8988T (cell line): ENCODE results near the gene PDE8B.
A peak's percentile ranks its signal among the peaks of the same experiment; 100 is the strongest.

Experiments used
- DNase-seq: peaks from one replicate; pipeline ENCODE4 v3.0.0; 2011

Gene PDE8B

DNA sequence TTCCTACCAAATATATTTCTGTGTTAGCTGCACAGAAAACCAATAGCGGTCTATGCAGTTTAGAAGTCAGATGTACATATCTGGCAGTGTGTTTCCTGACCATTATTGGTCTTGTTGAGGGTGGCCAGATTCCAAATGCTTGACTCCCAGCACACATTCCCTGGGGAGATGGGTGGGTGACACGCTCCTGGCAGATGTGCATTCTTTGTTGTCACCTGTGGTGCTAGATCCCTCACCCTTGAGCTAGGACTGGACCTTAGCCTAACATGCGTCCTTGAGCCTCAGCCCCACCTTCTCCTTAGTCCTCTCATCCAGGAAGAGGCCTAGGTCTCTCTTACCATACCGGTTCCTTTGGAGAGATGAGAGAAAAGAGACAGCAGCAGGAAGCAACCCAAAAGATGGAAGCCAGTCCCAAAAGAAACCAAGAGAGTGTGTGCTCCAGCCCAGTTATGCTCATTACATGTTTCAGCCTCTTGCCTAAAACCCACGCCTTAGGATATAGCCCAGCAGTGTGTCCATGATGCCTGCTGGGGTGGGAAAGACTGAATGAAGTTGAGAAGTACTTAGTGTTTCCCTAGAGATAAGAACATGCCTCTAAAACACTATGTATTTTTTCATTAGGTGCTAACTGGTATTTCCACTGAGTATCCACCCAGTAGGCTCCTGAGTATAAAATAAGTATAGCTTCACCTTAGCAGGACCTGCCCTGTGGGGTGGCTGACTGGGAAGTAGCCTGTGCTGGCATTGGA lies 116.7 kb downstream of the PDE8B start:
- no peak for DNase-seq

DNA sequence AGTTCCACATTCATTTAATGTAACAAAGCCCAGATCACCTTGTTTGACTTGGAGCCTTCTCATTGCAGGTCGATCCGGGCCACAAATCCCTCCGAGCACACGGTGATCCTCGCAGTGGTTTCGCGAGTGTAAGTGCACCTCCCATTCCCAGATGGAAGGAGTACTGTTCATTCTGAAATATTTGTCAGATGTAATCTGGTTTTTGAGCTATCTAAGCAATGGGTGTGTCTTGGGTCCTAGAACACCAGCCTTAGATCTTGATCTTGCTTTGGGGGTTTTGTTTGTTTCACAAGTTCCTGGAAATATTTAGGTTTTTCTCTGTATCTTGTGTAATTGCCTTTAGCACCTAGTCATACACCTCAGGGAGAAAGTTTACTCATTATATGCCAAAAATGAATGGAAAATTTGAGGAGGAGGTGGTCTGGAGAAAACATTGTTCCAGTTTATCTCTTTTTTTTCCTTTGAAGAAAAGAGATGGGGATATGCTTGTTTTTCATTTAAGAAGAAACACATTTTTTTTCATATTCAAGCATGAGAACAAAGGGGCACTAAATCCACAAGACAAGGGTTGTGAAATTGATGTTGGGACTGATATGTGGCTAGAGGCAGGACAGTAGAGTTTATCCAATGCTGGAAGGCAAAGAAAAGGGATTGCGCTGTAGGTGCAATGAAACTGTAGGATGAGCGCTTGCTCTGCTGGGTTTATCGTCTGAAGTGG lies 118.6 kb downstream of the PDE8B start:
- DNase-seq = no peak

DNA sequence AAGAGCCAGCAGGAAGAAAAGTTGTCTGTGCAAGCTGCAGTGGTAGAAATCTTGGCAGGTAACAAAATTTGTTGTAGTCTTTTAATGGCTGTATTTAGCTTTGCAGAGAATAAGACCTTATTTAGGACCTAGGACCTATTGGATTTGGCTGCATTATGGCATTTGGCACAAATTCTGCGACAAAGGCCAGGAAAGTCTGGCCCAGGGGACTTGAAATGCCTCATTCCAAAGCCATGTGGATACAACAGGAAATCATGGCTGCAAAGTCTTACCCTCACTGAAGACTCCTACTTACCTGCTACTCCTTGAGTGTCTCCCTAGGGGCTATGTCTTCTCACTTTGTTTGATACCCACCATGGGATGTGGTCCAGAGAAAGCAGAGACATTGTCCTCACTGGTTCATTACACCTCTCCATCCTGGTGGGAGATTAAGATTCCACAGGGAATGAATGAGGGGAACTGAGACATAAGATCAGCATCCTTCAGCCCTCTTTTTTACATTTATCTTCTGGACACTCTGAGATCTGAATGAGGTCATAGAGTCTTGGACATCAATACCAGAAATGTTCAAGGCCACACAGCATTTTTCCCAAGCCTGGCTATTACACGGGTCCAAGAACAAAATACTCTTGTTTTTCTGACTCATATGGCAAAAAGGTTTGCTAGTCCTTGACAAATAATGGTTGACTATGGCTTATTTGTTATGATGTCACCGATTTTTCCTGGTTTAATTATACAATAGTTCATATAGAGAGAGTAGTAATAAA lies 119.4 kb downstream of the PDE8B start:
- DNase-seq = no peak

DNA sequence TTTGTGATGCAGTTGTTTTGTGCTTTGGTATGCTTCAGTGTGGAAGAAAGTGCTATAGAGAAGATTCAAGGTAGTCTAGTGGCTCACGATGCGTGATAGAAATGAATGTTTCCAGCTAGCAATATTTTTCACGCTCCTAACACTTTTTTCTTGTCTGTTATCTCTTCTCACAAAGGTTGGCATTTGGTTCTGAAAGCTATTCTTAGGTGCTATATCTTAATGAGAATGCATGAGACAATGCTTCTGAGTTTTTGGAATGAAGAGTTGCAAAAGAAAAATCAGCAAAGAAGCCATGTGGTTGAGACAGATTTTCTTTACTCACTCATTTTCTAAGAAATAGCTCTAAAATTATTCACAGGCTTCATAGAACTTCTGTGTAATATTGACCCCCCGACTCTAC lies 122.6 kb downstream of the PDE8B start:
- DNase-seq = no peak

DNA sequence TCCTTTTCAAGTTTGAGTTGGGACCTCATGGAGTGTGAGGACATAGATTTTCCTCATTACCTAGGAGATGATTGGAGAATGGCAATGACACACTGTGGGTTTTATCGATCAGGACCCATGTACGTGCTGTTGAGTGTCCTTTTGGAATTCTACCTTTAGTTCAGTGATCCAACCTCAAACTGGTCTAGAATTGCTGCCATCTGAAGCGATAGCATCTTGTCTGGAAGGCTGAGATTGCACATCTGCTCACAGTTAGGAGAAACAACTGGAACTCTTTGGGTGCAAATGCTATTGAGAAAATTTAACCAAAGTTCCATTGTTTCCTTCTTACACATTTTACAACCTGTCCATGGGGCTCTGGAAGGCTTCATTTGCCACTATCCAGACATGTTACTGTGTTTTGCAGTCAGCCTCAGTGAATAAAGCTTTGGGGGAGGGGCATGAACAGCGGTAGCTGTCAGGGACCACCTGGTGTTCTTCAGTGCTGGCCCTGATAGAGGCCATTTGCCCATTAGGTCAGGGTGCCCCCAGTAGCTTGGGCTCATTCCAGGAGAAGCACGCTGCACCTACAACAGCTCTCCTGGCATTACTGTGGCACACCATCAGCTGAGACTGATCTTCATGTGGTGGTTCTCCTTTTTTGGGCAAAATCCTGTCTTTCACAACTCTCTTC lies 123.1 kb downstream of the PDE8B start:
- no peak for DNase-seq

DNA sequence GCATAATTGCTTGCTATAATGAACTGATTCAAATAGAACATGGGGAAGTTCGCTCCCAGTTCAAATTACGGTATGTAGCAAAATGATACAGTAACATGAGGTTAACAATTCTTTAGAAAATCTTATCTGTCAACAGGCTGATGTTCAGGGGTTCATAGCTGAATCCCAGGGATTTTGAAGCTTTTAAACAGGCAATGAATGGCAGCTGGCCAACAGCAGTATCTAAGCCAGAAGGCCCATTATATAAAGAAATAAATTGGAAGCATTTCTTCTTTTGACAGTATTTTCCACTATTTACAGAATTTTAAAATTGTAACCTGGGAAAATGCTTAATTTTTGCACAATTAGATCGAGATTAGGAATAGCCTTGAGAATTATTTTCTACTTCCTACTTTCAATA lies 126.8 kb downstream of the PDE8B start:
- DNase-seq = no peak

DNA sequence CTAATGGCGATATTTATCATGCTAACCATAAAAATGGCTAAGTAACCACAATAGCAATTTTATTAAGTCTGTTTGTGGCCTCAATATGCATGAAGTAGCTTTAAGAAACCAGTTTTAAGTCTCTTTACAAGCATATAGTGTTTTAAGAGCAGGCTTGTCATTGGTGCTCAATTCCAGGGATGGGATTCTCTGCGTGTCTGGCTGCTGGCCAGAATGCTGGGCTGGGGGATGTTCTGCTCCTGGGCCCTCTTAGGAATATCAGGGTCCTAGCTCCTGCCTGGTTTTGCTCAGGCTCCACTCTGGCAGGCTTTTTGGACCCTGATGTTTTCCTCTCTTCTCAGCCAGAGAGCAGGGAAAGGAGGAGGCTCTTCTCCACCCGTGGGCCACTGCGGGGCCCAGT lies 127.2 kb downstream of the PDE8B start:
- DNase-seq = no peak

DNA sequence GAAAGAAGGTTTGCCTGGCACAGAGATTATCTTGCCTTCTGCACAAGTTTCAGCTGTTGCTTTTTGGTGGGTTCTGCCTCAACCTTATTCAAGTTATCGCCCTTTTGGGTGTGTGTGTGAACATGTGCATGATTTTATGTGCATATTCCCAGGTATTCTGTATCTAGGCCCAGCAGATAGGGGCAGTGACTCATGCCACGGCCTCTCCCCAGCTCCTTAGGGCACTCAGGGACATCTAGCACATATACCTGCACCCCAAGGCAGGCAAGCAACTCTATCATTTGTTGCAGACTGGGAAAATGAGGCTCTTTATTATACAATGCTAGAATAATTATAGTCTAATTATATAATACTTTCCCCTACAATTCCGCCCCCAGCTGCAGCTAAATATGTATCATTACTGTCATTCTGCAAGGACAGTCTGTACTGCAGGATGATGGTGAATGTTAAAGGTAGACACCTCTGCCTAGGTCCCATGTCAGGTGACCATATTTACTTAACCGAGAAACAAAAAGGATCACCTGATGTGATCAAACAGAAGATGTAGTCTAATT lies 128.9 kb downstream of the PDE8B start:
- DNase-seq = no peak

DNA sequence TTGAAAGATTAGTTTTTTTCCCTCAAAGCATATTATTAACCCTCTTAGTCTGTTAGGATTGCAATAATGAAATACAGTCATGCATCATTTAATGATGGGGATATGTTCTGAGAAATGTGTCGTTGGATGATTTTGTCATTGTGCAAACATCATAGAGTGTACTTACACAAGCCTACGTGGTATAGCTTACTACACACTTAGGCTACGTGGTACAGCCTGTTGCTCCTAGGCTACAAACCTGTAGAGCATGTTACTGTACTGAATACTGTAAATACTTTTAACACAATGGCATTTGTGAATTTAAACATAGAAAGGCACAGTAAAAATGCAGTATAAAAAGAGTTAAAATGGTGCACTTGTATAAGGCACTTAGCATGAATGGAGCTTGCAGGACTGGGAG lies 132.7 kb downstream of the PDE8B start:
- DNase-seq = no peak

DNA sequence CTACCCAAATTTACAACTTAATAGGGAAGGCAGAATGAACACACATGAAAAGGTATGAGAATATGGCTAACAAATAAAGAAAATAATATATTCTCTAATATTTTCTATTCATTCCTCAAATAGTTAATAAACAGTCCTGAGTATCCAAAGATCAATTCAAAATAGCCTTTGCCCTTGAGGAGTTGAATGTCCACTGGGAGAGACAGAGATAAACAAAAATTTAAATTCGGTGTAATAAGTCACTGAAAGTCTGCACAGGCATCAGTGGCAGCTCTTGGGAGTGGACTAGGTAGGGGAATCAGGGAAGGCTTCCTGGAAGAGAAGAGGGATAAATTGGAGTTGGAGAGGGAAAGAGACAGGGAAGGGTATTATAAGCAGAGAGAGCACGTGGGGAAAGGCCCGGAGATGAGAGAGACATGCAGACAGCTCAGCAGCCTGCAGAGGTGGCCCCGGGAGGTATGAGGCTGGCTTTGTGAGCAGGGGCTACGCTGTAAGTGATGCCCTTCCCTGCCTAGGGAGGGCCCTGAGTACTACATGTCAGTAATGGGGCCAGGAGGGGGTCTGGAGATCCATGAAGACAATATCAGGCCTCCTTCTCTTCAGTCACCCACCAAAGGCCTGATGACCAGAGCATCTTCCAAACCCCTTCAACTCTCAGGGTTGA lies 137.1 kb downstream of the PDE8B start:
- DNase-seq = no peak

DNA sequence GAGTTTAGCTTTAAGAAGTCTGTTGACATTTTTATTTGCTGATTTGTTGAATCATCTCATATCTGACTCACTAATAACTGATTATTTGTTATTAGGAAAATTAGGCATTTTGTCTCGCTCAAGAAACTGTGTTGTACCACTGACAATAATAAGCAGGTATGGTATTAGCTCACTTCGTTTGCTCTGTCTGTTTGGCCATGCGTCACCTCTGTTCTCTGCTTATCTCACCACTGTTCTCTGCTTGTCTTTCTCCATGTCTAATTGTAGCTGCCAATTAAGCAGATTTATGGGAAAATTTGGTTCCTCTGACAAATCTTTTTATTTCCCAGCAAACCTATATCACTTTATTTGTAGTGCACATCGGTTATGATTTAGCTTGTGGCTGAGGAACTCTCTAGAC lies 142.8 kb downstream of the PDE8B start:
- DNase-seq = no peak

DNA sequence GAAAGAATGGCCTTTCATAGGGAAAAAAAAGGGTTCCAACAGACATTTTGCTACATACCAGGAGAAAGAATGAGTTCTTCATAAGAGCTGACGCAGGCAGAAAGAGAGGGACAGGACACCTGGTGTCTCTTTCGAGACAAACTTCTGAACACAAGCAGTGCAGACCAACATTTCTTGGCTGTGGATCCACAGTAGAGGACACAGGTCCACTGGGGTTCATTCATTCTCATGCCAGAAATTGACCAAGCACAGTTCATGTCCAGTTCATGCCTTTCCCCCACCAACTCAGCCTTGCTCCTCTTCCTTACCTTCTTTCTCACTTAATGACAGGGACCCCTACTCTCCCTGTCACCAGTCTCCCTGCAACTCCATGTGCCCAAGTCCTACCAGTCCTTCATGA lies 144.0 kb downstream of the PDE8B start:
- no peak for DNase-seq

DNA sequence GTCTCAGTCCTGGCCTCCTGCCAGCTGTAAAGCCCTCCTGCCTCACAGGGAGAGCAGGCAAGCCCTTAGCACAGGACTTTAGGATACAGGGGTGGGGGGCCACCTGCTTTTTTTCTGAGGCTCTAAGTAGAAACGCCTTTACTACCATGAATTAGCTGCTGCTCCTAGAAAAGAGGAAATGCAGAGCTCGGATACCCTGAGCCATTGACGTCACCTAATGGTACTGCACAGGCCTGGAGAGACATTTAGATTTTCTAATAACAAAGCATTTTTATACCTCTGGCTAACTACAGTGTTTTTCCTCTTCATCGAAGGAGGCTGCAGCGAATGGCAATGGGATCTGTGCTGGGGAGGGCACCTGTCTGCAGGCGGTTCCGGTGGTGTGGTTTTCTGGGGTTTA lies 144.6 kb downstream of the PDE8B start:
- DNase-seq = no peak

DNA sequence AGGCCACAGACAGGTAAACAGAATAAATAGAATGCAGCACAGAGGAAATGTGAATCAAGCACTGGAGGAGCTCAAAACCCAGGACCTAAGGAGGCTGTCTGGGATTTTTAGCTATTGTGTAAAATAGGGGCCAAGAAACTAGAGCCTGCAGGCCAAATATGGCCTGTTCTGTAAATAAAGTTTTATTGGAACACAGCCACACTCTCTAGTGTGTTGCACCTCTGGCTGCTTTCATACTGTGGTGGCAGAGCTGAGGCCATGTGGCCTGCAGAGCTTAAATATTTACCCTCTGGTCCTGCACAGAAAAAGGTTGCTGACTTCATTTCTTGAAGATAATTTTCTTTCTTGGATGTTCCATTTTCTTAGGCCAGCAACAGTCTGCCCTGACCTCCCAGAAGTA lies 145.3 kb downstream of the PDE8B start:
- no peak for DNase-seq

DNA sequence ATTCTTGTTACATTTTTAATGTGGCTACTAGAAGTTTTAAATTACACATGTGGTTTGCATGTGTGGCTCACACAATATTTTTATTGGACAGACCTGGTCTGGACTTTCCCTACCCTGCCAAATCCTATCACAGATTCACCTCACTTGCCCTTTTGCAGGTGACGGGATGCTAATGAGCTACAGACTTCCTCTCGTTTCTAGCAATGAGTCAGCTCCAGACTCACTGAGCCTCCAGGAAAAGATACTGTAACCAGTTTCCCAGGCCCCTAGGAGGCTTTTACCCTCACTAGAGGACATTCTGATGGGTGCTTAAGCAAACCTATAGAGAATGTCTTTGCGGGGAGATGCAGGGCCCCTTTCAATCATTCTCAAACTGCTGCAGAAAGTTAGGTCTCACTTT lies 146.3 kb downstream of the PDE8B start:
- DNase-seq = no peak

DNA sequence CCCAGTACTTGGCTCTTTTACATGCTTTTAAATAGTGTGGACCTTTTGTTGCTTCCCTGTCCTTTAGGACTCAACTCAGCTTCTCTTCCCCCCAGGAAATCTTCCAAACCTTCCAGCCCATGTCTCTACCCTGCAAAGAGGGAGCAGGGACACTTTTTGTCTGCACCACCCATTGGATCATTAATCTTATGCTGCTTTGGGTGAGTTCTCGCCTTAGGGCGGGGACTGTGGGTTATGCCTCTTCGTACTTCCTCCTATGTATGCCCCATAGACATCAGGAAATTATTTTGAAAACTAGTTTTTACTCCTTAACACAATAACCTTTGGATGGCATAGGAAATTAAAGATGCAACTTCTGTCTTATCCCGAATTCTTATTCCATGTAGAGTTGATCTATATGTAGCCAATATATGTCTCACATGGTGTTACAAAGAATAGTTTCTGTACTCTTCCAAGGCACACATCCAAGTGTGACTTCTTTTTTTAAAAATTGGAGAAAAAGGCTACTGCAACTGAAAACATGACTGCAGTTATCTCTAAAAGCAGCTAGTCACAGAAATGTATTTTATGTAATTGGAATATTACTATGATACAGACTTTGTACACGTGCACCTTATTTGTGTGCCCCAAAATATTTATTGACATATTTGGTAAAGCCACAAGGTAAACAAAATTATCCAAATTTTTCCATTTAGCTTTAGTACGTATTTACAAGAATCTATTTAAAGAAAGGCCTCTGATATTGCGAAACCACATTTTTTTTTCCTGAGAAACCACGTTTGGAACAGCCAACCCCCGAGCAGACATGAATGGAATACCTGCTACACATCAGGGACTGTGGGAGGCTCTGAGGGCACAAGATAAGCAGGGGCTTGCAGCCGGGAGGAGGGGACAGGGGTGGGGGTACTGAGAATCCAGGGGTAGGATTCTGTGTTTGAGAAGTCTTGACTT lies 148.1 kb downstream of the PDE8B start:
- no peak for DNase-seq

DNA sequence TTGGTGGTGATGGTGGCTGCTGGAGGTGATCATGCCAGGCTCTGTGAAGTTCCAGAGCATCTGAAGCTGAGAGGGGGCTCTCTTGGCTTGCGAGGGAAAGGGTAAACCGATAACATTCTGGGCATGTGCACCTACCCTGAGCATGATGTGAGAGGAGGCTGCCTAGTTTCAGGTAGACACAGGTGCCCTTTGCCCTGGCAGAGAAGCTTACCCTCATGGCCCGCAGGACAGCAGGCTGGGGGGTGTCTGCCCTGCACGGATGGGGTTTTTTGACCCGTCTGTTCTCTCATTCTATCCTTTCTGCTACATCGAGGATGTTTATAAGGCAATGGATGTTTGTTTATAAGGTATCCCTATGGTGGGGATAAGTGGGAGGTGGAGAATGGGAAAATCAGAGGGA lies 148.8 kb downstream of the PDE8B start:
- no peak for DNase-seq

DNA sequence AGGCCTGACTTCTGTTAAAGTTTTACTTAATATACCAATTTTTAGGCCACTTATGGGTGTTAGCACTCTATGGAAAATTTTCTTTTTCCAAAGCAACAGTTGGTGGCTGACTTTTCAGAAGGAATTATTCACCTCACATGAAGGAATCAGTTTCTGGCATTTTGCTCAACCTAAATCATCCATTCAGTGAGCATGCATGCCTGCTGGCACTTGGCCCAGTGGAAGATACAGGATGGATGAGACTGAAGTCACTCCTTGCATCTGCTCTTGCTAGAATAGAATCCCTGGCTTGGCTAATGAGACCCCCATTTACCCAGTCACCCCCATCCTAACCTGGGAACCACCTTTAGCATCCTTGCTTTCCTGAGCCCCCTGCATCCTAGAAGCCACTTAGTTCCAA lies 149.9 kb downstream of the PDE8B start:
- no peak for DNase-seq

DNA sequence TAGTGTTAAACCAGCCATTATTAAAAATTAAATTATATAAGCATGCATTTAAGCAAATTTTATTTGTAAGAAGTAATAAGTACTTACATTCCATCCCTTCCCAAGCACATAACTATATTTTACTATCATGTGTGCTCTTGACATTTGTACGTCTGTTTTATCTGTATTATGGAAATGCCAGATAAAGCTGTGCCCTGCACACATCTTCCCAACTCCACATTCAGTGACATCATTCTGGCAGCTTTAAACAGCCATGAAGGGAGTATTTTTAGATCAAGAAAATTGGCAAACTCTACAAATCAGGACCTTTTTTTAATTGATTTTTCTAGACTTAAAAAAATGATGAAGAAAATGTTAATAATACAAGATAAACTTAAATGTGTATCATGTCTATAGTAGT lies 150.5 kb downstream of the PDE8B start:
- DNase-seq = no peak

DNA sequence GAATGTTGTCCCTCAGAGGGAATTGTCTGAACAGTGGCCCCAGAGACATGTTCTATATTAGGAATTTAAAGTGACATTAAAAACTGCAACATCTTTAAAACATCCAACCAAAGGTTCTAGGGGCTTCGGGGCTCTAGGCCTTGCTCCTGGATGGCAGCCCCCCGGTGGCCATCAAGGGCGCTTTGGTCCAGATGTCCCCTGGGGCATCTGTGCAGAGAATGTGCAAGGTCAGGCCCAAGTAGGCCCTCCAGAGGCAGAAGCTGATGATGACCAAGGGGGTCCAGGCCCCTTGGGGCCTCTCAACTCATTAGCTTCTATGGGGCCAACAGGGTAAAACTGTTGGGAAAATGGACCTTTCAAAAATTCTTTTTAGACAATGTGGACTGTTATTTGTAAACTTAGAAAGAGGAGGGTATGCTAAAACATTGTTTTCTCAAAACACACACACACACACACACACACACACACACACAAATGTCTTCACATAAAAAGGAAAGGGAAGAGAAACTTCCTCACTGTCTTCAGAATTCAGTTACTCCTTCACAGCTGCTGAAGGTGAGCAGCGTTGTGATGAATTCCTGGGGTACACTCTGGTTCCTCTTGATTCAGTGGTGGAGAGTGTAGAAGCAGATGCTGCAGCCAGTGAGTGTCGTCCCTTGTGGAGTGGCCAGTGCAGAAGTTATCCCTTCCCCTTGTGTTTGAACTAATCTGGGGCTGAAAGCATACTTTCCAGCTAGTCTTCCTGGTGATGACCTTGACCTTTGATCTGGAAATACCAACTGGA lies 156.4 kb downstream of the PDE8B start:
- DNase-seq = no peak

DNA sequence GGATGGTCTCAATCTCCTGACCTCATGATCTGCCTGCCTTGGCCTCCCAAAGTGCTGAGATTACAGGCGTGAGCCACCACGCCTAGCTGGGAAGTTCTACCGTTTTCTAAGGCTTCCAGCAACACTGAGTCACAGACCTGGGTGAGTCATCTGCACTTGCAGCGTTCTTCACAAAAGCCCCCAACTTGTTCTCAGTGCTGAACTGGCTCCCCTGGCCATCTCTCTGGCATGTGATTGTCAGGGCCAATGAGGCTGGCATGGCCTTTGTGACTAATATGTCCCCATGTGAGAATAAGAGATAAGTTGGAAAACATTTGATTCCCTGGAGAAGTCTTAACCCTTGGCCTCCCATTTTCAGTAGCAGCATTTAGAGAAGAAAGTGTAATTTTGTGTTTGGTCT lies 157.3 kb downstream of the PDE8B start:
- DNase-seq = peak; percentile 19
